H1 (cell line): Measurements from ENCODE around the gene SLC25A21. TPM values are rescaled to one million over a fixed set of nuclear protein-coding genes. Genes with fewer than 3 reads are reported as not detected.

ENCODE experiments used
- CBX8 ChIP-seq: fragments of 300-800, 300-1000 bp; sonication (generic); IDR thresholded peaks from 2 replicates; pipeline ENCODE4 v1.7.1; 2016; ENCODE audit warnings: low read depth, low read length, borderline replicate concordance
- CEBPB ChIP-seq: IDR thresholded peaks from 2 replicates; pipeline ENCODE4 v1.6.1; 2012; ENCODE audit warnings: low read depth, low read length
- JUND ChIP-seq: IDR thresholded peaks from 2 replicates; pipeline ENCODE4 v1.6.1; 2011; ENCODE audit warnings: mild to moderate bottlenecking, improper control_type of control experiment, low read length
- polyA plus RNA-seq, 7 experiments: library from polyadenylated mRNA; depleted of rRNA in 3 of 7; stranded (reverse) in 5 of 7; unstranded in 2 of 7; fragments of >200 nt in 5 of 7; fragments of 200-250 nt in 2 of 7; gene quantifications; 1 replicate in 5 of 7; 2 replicates in 1 of 7; 4 replicates in 1 of 7; pipeline versions ENCODE4 v1.2.1 to v1.2.3, GENCODE V29; 2011 to 2013; ENCODE audit warnings: missing spikeins in 2 of 7, mixed read lengths in 2 of 7
- total RNA-seq: library from RNA; stranded (reverse); fragmentation: NEBNext Ultra II Directional; extraction: Animal tissue kit (Norgen Biotek cat#: 25700); gene quantifications from 2 replicates; pipeline ENCODE4 v1.2.1, GENCODE V29; 2021

Gene SLC25A21
- total and polyA plus RNA-seq, 2 of the 8 experiments (the other 6 are each of a cell fraction or from before 2014, with no cell fraction given), result 6.9 to 15.7 TPM

DNA sequence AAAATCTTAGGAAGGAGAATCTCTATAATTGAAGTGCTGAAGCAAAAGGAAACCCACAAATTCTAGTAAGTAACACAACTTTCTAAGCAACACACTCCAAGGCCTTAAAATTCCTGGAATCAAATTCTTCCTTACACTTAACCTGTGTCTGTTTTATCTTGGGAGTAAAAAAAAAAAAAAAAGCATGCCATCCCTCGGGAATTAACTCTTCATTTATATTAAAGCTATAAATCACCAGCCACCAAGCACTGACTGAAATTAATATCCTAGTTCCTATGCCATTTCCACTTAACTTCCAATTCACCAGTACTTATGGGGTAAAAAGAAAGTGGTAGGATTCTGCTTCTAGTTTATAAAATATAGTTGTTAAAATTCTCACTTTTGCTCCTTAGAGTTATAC lies 238.1 kb downstream of the SLC25A21 start (continued):
- TF ChIP-seq CEBPB, result no peak
- no peak for TF ChIP-seq JUND
- TF ChIP-seq CBX8, result no peak
